ENCODE measurements around the gene RIMBP2.

Gene RIMBP2

DNA sequence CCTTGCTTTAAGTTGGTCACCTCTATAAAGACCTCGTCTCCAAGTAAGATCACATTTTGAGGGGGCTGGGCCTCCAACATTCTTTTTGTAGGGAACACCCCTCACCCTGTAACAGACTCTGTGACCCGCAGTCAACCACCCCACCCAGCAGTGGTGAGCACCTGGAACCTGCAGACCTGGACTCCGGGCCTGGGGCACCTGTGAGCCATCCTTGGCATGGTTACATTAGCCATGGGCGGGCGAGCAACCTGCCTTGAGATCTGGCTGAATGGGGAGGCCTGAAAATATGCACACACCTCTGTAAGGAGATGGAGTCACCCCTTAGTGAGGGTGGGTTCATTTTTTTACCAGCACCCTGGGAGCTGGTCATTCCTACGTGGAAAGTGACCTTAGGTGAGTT is 95.3 kb downstream of the RIMBP2 start:
- Histone ChIP-seq H4K8ac (ENCODE audit: low read depth, low read length) (no peak overlapping the region), H4K5ac (ENCODE audit: low read length) (no peak overlapping the region), H2BK5ac (ENCODE audit: low read length) (no peak overlapping the region), H3K36me3 (ENCODE audit: control insufficient read depth, insufficient read depth, low read length) (no peaks in the 10 kb centered on the region), H3K18ac (ENCODE audit: low read length) (no peak overlapping the region), H3K4ac (ENCODE audit: low read depth, low read length) (no peak overlapping the region), H3K79me2 (ENCODE audit: control insufficient read depth, insufficient read depth, low read length) (no peaks in the 10 kb centered on the region), H2BK15ac (replicated peaks; ENCODE audit: low read depth) (no peak overlapping the region), H3K56ac (ENCODE audit: low read length) (no peak overlapping the region), H3K27ac (ENCODE audit: low read depth, low read length) (no peak overlapping the region), H3K4me3 (ENCODE audit: low read length) (no peak overlapping the region), H3K9ac (ENCODE audit: low read length) (no peak overlapping the region), H3K23ac (ENCODE audit: low read length) (no peak overlapping the region), H3K4me1 (ENCODE audit: control insufficient read depth, low read depth, low read length) (no peaks in the 10 kb centered on the region), H2AK5ac (ENCODE audit: low read length) (no peak overlapping the region), H2BK120ac (ENCODE audit: low read depth, low read length) (no peak overlapping the region), H3K79me1 (ENCODE audit: low read length) (no peaks in the 10 kb centered on the region), H3K27me3 (ENCODE audit: insufficient read depth, low read length, poor library complexity) (no peaks in the 10 kb centered on the region), H3K4me2 (ENCODE audit: low read length) (no peak overlapping the region)
- DNase-seq, result no peak
- WGBS (ENCODE audit: extremely low coverage, insufficient coverage, low lambda C conversion rate), result no CpG with 5 or more reads among the region's 6 CpGs

DNA sequence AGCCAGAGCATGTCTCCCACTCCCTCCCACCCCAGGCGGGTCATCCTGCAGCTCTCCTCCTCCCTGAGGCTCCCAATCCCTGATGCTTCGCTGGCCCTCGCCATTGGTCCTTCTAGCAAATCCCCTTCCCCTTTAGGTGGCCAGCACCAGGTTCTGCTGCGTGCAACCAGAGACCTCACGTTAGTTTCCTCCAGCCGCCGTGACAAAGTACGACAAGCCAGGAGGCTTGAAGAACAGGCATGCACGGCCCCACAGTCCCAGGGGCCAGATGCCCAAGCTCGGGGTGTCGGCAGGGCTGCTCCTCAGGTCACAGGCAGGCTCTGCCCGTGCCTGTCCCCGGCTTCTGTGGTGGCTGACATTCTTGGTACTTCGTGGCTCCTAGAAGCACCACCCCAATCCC is 95.8 kb downstream of the RIMBP2 start:
- WGBS (ENCODE audit: extremely low coverage, insufficient coverage, low lambda C conversion rate), result no CpG with 5 or more reads among the region's 14 CpGs
- Histone ChIP-seq H4K5ac (ENCODE audit: low read length) (no peak overlapping the region), H3K9ac (ENCODE audit: low read length) (no peak overlapping the region), H3K79me2 (ENCODE audit: control insufficient read depth, insufficient read depth, low read length) (no peaks in the 10 kb centered on the region), H3K27me3 (ENCODE audit: insufficient read depth, low read length, poor library complexity) (no peaks in the 10 kb centered on the region), H3K56ac (ENCODE audit: low read length) (no peak overlapping the region), H3K4me1 (ENCODE audit: control insufficient read depth, low read depth, low read length) (no peaks in the 10 kb centered on the region), H3K23ac (ENCODE audit: low read length) (no peak overlapping the region), H3K4me3 (ENCODE audit: low read length) (no peak overlapping the region), H3K27ac (ENCODE audit: low read depth, low read length) (no peak overlapping the region), H2BK5ac (ENCODE audit: low read length) (no peak overlapping the region), H2AK5ac (ENCODE audit: low read length) (no peak overlapping the region), H3K4ac (ENCODE audit: low read depth, low read length) (no peak overlapping the region), H3K18ac (ENCODE audit: low read length) (no peak overlapping the region), H2BK120ac (ENCODE audit: low read depth, low read length) (no peak overlapping the region), H3K36me3 (ENCODE audit: control insufficient read depth, insufficient read depth, low read length) (no peaks in the 10 kb centered on the region), H3K4me2 (ENCODE audit: low read length) (no peak overlapping the region), H3K79me1 (ENCODE audit: low read length) (no peaks in the 10 kb centered on the region), H4K8ac (ENCODE audit: low read depth, low read length) (no peak overlapping the region), H2BK15ac (replicated peaks; ENCODE audit: low read depth) (no peak overlapping the region)
- DNase-seq, result no peak

DNA sequence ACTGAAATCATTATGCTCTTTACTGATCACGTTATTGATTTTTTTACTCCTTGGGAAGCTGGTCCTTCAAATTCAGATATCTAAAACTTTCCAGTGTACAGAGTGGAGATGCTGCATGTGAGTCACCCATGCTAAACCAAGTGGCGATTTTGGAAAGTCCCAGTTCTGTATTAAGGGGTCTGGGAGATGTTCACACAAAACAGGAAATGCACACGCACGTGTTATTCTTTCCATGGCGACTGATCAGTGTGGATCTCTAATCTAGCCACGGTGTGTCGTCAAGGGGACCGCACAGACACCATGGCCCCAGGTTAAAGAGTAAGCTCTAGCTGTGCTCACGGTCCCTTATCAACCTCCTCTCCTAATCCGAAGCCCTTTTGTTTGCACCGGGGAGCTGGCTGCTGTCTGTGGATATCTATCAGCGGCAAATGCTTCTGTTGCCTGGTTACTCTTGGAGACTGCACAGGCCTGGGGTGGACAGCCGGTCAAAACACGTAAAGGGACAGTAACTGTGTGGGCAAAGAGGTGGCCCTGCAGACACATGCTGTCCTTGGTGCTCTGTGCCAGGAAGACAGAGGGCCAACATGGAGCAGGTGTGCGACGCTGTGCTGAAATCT is 96.6 kb downstream of the RIMBP2 start:
- Histone ChIP-seq H3K4ac (ENCODE audit: low read depth, low read length) (no peak overlapping the region), H3K4me2 (ENCODE audit: low read length) (no peak overlapping the region), H2AK5ac (ENCODE audit: low read length) (no peak overlapping the region), H3K27ac (ENCODE audit: low read depth, low read length) (no peak overlapping the region), H3K18ac (ENCODE audit: low read length) (no peak overlapping the region), H3K56ac (ENCODE audit: low read length) (no peak overlapping the region), H3K79me2 (ENCODE audit: control insufficient read depth, insufficient read depth, low read length) (no peaks in the 10 kb centered on the region), H3K36me3 (ENCODE audit: control insufficient read depth, insufficient read depth, low read length) (no peaks in the 10 kb centered on the region), H4K8ac (ENCODE audit: low read depth, low read length) (no peak overlapping the region), H2BK15ac (replicated peaks; ENCODE audit: low read depth) (no peak overlapping the region), H4K5ac (ENCODE audit: low read length) (no peak overlapping the region), H3K79me1 (ENCODE audit: low read length) (no peaks in the 10 kb centered on the region), H2BK120ac (ENCODE audit: low read depth, low read length) (no peak overlapping the region), H3K27me3 (ENCODE audit: insufficient read depth, low read length, poor library complexity) (no peaks in the 10 kb centered on the region), H3K4me1 (ENCODE audit: control insufficient read depth, low read depth, low read length) (no peaks in the 10 kb centered on the region), H3K9ac (ENCODE audit: low read length) (no peak overlapping the region), H3K23ac (ENCODE audit: low read length) (no peak overlapping the region), H2BK5ac (ENCODE audit: low read length) (no peak overlapping the region), H3K4me3 (ENCODE audit: low read length) (no peak overlapping the region)
- peak; percentile 80 for DNase-seq
- WGBS (ENCODE audit: extremely low coverage, insufficient coverage, low lambda C conversion rate), result no CpG with 5 or more reads among the region's 16 CpGs

DNA sequence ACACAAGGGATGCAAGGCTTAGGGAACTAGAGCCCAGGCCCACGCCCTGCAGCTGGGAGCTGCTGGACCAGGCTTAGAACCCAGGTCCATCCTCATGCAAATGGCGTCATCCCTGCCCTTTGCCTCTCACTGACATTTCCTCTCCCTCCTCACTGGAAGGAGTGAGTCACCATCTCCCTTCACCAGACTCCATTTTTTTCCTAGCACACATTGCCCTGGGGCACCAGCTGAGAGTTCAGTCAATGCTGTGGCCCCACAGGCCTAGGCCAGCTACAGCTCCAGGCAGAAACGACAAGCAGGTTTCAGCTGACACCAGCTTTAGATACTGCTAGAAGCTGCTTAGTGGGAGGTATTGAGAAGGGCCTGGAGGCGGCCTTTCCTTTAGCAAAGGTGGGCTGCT is 98.9 kb downstream of the RIMBP2 start:
- no peak overlapping the region for H3K18ac ChIP-seq (ENCODE audit: low read length)
- WGBS (ENCODE audit: extremely low coverage, insufficient coverage, low lambda C conversion rate), result no CpG with 5 or more reads among the region's 4 CpGs

DNA sequence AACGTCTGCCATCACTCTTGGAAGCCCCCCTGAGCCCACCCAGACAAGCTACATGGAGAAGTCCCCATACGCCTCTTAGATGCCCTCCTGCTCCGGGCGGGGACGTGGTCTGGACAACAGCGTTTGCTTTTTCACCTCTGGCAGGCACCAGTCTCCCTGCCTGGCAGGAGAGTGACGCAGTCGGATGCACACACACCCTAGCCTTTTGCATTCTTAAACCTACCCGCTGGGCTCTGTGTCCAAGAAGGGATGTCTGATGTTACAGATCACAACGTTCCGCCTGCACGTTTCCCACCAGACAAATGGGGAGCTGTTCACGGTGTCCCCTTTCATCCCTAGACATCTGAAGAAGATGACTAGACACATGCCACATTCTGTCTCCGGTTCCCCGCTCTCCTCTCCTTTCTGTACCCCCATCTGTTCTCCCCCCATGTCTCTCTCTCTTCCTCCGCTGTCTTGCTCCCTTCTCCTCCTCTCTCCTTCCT is 100.2 kb downstream of the RIMBP2 start:
- Histone ChIP-seq H3K79me2 (ENCODE audit: control insufficient read depth, insufficient read depth, low read length) (no peaks in the 10 kb centered on the region), H3K56ac (ENCODE audit: low read length) (no peak overlapping the region), H3K23ac (ENCODE audit: low read length) (no peak overlapping the region), H3K18ac (ENCODE audit: low read length) (no peak overlapping the region), H3K79me1 (ENCODE audit: low read length) (no peaks in the 10 kb centered on the region), H4K5ac (ENCODE audit: low read length) (no peak overlapping the region), H3K4me1 (ENCODE audit: control insufficient read depth, low read depth, low read length) (no peaks in the 10 kb centered on the region), H3K9ac (ENCODE audit: low read length) (no peak overlapping the region), H4K8ac (ENCODE audit: low read depth, low read length) (no peak overlapping the region), H3K4ac (ENCODE audit: low read depth, low read length) (no peak overlapping the region), H3K4me3 (ENCODE audit: low read length) (no peak overlapping the region), H2BK5ac (ENCODE audit: low read length) (no peak overlapping the region), H2BK15ac (replicated peaks; ENCODE audit: low read depth) (no peak overlapping the region), H3K27me3 (ENCODE audit: insufficient read depth, low read length, poor library complexity) (no peaks in the 10 kb centered on the region), H2BK120ac (ENCODE audit: low read depth, low read length) (no peak overlapping the region), H3K4me2 (ENCODE audit: low read length) (no peak overlapping the region), H2AK5ac (ENCODE audit: low read length) (no peak overlapping the region), H3K27ac (ENCODE audit: low read depth, low read length) (no peak overlapping the region), H3K36me3 (ENCODE audit: control insufficient read depth, insufficient read depth, low read length) (no peaks in the 10 kb centered on the region)
- no peak for DNase-seq
- WGBS (ENCODE audit: extremely low coverage, insufficient coverage, low lambda C conversion rate), result no CpG with 5 or more reads among the region's 16 CpGs

More for the DNA sequence above, 98.9 kb downstream of the RIMBP2 start:
- H2BK15ac ChIP-seq (replicated peaks; ENCODE audit: low read depth), result no peak overlapping the region
- no peaks in the 10 kb centered on the region for H3K36me3 ChIP-seq (ENCODE audit: control insufficient read depth, insufficient read depth, low read length)
- H3K27ac ChIP-seq (ENCODE audit: low read depth, low read length), result no peak overlapping the region
- no peak overlapping the region for H2BK5ac ChIP-seq (ENCODE audit: low read length)
- no peak overlapping the region for H3K9ac ChIP-seq (ENCODE audit: low read length)
- H4K8ac ChIP-seq (ENCODE audit: low read depth, low read length), result no peak overlapping the region
- no peak overlapping the region for H3K4ac ChIP-seq (ENCODE audit: low read depth, low read length)
- H3K4me2 ChIP-seq (ENCODE audit: low read length), result no peak overlapping the region
- H3K23ac ChIP-seq (ENCODE audit: low read length), result no peak overlapping the region
- no peak overlapping the region for H3K56ac ChIP-seq (ENCODE audit: low read length)
- no peaks in the 10 kb centered on the region for H3K79me1 ChIP-seq (ENCODE audit: low read length)
- H4K5ac ChIP-seq (ENCODE audit: low read length), result no peak overlapping the region
- no peaks in the 10 kb centered on the region for H3K4me1 ChIP-seq (ENCODE audit: control insufficient read depth, low read depth, low read length)
- H3K27me3 ChIP-seq (ENCODE audit: insufficient read depth, low read length, poor library complexity), result no peaks in the 10 kb centered on the region
- H3K79me2 ChIP-seq (ENCODE audit: control insufficient read depth, insufficient read depth, low read length), result no peaks in the 10 kb centered on the region
- no peak overlapping the region for H2BK120ac ChIP-seq (ENCODE audit: low read depth, low read length)
- no peak overlapping the region for H2AK5ac ChIP-seq (ENCODE audit: low read length)
- H3K4me3 ChIP-seq (ENCODE audit: low read length), result no peak overlapping the region
- peak; percentile 92 for DNase-seq

DNA sequence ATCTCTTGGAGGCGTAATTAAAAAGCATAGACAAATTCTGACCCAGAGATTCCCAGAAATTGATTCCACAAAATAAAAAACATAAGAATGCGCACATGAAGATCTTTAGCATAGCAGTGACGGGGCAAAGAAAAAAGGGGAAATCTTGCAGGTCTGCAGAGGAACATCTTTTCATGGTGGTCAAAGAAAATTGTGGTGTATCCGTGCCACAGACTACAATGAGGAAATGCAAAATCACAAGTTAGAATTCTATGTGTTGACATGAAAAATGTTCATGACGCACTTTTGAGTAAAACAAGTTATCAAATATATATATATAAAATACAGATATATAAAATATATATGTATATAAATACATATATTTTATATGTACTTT is 101.6 kb downstream of the RIMBP2 start:
- Histone ChIP-seq H2BK5ac (ENCODE audit: low read length) (no peak overlapping the region), H3K18ac (ENCODE audit: low read length) (no peak overlapping the region), H3K4ac (ENCODE audit: low read depth, low read length) (no peak overlapping the region), H3K4me1 (ENCODE audit: control insufficient read depth, low read depth, low read length) (no peaks in the 10 kb centered on the region), H3K4me2 (ENCODE audit: low read length) (no peak overlapping the region), H3K27ac (ENCODE audit: low read depth, low read length) (no peak overlapping the region), H3K4me3 (ENCODE audit: low read length) (no peak overlapping the region), H4K8ac (ENCODE audit: low read depth, low read length) (no peak overlapping the region), H3K36me3 (ENCODE audit: control insufficient read depth, insufficient read depth, low read length) (no peaks in the 10 kb centered on the region), H2BK120ac (ENCODE audit: low read depth, low read length) (no peak overlapping the region), H4K5ac (ENCODE audit: low read length) (no peak overlapping the region), H3K79me2 (ENCODE audit: control insufficient read depth, insufficient read depth, low read length) (no peaks in the 10 kb centered on the region), H2AK5ac (ENCODE audit: low read length) (no peak overlapping the region), H3K56ac (ENCODE audit: low read length) (no peak overlapping the region), H2BK15ac (replicated peaks; ENCODE audit: low read depth) (no peak overlapping the region), H3K79me1 (ENCODE audit: low read length) (no peaks in the 10 kb centered on the region), H3K9ac (ENCODE audit: low read length) (no peak overlapping the region), H3K27me3 (ENCODE audit: insufficient read depth, low read length, poor library complexity) (no peaks in the 10 kb centered on the region), H3K23ac (ENCODE audit: low read length) (no peak overlapping the region)
- no CpG with 5 or more reads among the region's 5 CpGs for WGBS (ENCODE audit: extremely low coverage, insufficient coverage, low lambda C conversion rate)
- DNase-seq, result no peak

Measured in mesendoderm (in vitro differentiated cells).